CD4-positive, CD25-positive, alpha-beta regulatory T cell (primary cell): ENCODE results near the gene LMAN2. TPM values are rescaled to one million over a fixed set of nuclear protein-coding genes. Genes with fewer than 3 reads are reported as not detected.

Experiments
- ATAC-seq, 2 donors: fragments of 150-1000 bp; cut with Tn5 transposase; one replicate each; pipeline ENCODE4 v1.10.0; 2021; ENCODE audit warnings: low read depth in 2 of 2, moderate number of reproducible peaks in 2 of 2, moderate library complexity in 1 of 2
- DNase-seq, 3 donors: peaks; one replicate each; pipeline versions ENCODE4 v3.0.0 to v3.0.0-alpha.2; 2012 to 2022; ENCODE audit warnings: mixed read lengths in 1 of 3
- H3K27ac ChIP-seq: one replicate; pipeline ENCODE4 v1.7.0; 2013; ENCODE audit warnings: mild to moderate bottlenecking, low read length; ENCODE audit not compliant: insufficient read depth, poor library complexity, severe bottlenecking
- H3K27me3 ChIP-seq: one replicate; pipeline ENCODE4 v1.7.0; 2013; ENCODE audit warnings: low read length; ENCODE audit not compliant: control insufficient read depth, insufficient read depth
- H3K36me3 ChIP-seq: one replicate; pipeline ENCODE4 v1.7.0; 2013; ENCODE audit warnings: mild to moderate bottlenecking, low read length, moderate library complexity; ENCODE audit not compliant: control insufficient read depth, insufficient read depth
- H3K4me1 ChIP-seq: 2 replicates; pipeline ENCODE4 v1.7.0; 2013; ENCODE audit warnings: mild to moderate bottlenecking, low read length; ENCODE audit not compliant: insufficient read depth, control insufficient read depth, poor library complexity, severe bottlenecking
- H3K4me3 ChIP-seq: one replicate; pipeline ENCODE4 v1.7.0; 2013; ENCODE audit warnings: low read depth, mild to moderate bottlenecking, low read length, moderate library complexity
- H3K9me3 ChIP-seq, 2 experiments: 1 replicate in 1 of 2; 2 replicates in 1 of 2; pipeline ENCODE4 v1.7.0; 2013; ENCODE audit warnings: low read length in 2 of 2, mild to moderate bottlenecking in 1 of 2, moderate library complexity in 1 of 2; ENCODE audit not compliant: control insufficient read depth in 2 of 2
- H3K27ac Mint-ChIP-seq, 3 donors: one replicate each; pipeline ENCODE4 v1.8.0; 2020 to 2022; ENCODE audit warnings: mild to moderate bottlenecking in 3 of 3, mixed read lengths in 3 of 3, moderate library complexity in 2 of 3
- H3K27me3 Mint-ChIP-seq: one replicate; pipeline ENCODE4 v1.8.0; 2022; ENCODE audit warnings: mild to moderate bottlenecking, mixed read lengths
- H3K36me3 Mint-ChIP-seq: one replicate; pipeline ENCODE4 v1.8.0; 2020; ENCODE audit warnings: mixed read lengths
- H3K4me1 Mint-ChIP-seq, 4 donors: one replicate each; pipeline ENCODE4 v1.8.0; 2020 to 2022; ENCODE audit warnings: mixed read lengths in 4 of 4, mild to moderate bottlenecking in 1 of 4
- H3K4me3 Mint-ChIP-seq, 4 donors: one replicate each; pipeline ENCODE4 v1.8.0; 2020 to 2022; ENCODE audit warnings: mild to moderate bottlenecking in 4 of 4, mixed read lengths in 4 of 4, moderate library complexity in 3 of 4
- H3K9me3 Mint-ChIP-seq, 7 donors: one replicate each; pipeline ENCODE4 v1.8.0; 2020 to 2022; ENCODE audit warnings: mixed read lengths in 7 of 7, mild to moderate bottlenecking in 3 of 7, moderate library complexity in 2 of 7
- polyA plus RNA-seq, 4 donors: library from polyadenylated mRNA; unstranded; fragments of 300-500 nt; fragmentation: Illumina TruSeq; gene quantifications; one replicate each; pipeline ENCODE4 v1.2.3, GENCODE V29; 2021
- total RNA-seq: library from RNA; stranded (reverse); gene quantifications from one replicate; pipeline ENCODE4 v1.2.3, GENCODE V29; 2022

The LMAN2 gene
- total and polyA plus RNA-seq, 5 donors from 2014 or later: 77.9 to 289 (median 237) TPM

- Histone ChIP-seq H3K27me3 (no peaks in the 10 kb centered on the region), H3K9me3 (no peaks in the 10 kb centered on the region), H3K27ac (no peak overlapping the region), H3K36me3 (peaks cover 22% of the 10 kb centered on the region), H3K4me3 (peak overlapping the region; percentile 7), H3K4me1 (no peaks in the 10 kb centered on the region)
- no peaks in the 10 kb centered on the region for H3K9me3 Mint-ChIP-seq
- DNase-seq: peak in 1 of 3 donors; percentile 43
- H3K36me3 Mint-ChIP-seq: peaks cover 18% of the 10 kb centered on the region
- H3K4me1 Mint-ChIP-seq: peaks cover 0 to 10% (median 9%) of the 10 kb centered on the region in 4 donors
- H3K27me3 Mint-ChIP-seq: no peaks in the 10 kb centered on the region
- no peak overlapping the region for H3K4me3 Mint-ChIP-seq
- ATAC-seq: peak; percentile 32 to 61
- peak overlapping the region in 2 of 3 donors; percentile 17 to 76 for H3K27ac Mint-ChIP-seq
Observed at GRCh38 chr5:177327539-177328522, 23.6 kb downstream of the LMAN2 start.

DNA sequence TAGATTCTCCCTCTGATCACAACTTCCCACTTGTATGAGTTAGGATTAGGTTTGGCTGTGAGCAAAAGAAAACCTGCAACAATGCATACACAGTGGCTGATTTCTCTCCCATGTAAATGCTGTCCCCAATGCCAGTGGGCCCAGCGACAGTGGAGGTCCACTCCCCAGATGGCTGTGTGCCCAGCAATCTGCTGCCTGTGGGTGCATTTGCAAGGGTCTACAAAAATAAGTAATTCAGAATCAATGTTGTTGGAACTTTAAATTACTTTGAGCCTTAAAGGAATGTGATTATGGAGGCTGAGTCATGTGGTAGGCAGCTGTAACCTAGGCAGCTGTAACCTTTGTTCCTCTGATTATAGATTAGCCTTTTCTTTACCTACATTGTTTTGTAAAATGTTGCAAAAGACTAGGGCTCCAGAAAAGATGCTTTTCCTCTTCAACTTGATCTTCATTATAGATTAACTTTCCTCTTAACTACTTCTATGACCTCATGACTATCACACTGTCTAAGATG lies 25.5 kb downstream of the LMAN2 start:
- DNase-seq (no peak), ATAC-seq (no peak)
- Mint-ChIP-seq H3K36me3 (peaks cover 24% of the 10 kb centered on the region), H3K27ac (peak overlapping the region in 1 of 3 donors; percentile 32), H3K27me3 (no peaks in the 10 kb centered on the region), H3K4me1 (peaks cover 0 to 13% (median 10%) of the 10 kb centered on the region in 4 donors), H3K4me3 (no peak overlapping the region), H3K9me3 (no peaks in the 10 kb centered on the region)
- no peaks in the 10 kb centered on the region for H3K4me1 ChIP-seq
- H3K4me3 ChIP-seq: no peak overlapping the region
- H3K27me3 ChIP-seq: no peaks in the 10 kb centered on the region
- H3K27ac ChIP-seq: no peak overlapping the region
- H3K9me3 ChIP-seq: no peaks in the 10 kb centered on the region
- peaks cover 14% of the 10 kb centered on the region for H3K36me3 ChIP-seq

- H3K4me3 ChIP-seq: no peak overlapping the region
- H3K4me1 ChIP-seq: no peaks in the 10 kb centered on the region
- no peaks in the 10 kb centered on the region for H3K27me3 Mint-ChIP-seq
- no peak for ATAC-seq
- no peaks in the 10 kb centered on the region for H3K27me3 ChIP-seq
- H3K4me1 Mint-ChIP-seq: peaks cover 0 to 19% (median 10%) of the 10 kb centered on the region in 4 donors
- DNase-seq: no peak
- no peak overlapping the region for H3K27ac ChIP-seq
- H3K36me3 Mint-ChIP-seq: peaks cover 19% of the 10 kb centered on the region
- peaks cover 0 to 5% (median 0%) of the 10 kb centered on the region in 7 donors for H3K9me3 Mint-ChIP-seq
- H3K9me3 ChIP-seq: no peaks in the 10 kb centered on the region
- H3K27ac Mint-ChIP-seq: no peak overlapping the region
- no peak overlapping the region for H3K4me3 Mint-ChIP-seq
- H3K36me3 ChIP-seq: peaks cover 2% of the 10 kb centered on the region
Observed at GRCh38 chr5:177320879-177321278, 30.6 kb downstream of the LMAN2 start.

DNA sequence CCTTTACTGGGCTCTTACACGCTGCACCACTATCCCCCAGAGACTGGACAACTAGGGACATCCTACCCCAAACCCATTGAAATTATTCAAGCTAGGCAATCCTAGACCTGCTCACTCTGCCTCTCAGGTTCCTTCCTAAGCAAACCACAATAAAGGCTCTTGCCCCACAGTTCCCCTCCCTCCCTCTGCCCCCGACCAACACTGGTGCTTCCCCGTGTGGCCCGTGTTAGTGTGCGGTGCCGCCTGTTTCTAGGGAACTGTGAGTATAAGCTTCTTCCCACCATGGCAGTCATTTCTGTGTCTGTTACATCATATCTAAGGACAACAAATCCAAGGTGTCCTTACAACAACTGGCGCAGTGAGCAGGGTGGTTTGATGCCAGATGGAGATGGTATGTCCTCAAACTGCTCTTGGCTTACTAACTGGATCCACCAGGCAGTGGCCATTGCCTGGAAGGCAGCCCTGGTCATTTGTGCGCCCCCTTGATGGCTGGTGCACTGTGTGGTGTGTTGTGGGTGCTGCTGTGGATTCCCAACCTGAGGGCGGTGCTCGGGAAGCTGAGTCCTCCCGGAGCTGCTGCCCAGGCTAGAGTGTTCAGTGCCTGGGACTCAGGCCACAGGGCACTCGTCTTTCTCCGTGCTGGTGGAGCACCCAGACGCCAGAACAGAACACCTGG lies 31.4 kb downstream of the LMAN2 start:
- Mint-ChIP-seq H3K27me3 (no peaks in the 10 kb centered on the region), H3K27ac (no peak overlapping the region), H3K9me3 (peaks cover 0 to 5% (median 0%) of the 10 kb centered on the region in 7 donors), H3K36me3 (peaks cover 19% of the 10 kb centered on the region), H3K4me1 (peaks cover 0 to 17% (median 9%) of the 10 kb centered on the region in 4 donors), H3K4me3 (no peak overlapping the region)
- DNase-seq (no peak), ATAC-seq (no peak)
- peaks cover 2% of the 10 kb centered on the region for H3K36me3 ChIP-seq
- H3K4me1 ChIP-seq: no peaks in the 10 kb centered on the region
- no peak overlapping the region for H3K4me3 ChIP-seq
- H3K27me3 ChIP-seq: no peaks in the 10 kb centered on the region
- H3K27ac ChIP-seq: no peak overlapping the region
- H3K9me3 ChIP-seq: no peaks in the 10 kb centered on the region

- Mint-ChIP-seq H3K9me3 (peaks cover 0 to 5% (median 0%) of the 10 kb centered on the region in 7 donors), H3K4me3 (no peak overlapping the region), H3K27me3 (no peaks in the 10 kb centered on the region), H3K4me1 (peaks cover 0 to 22% (median 10%) of the 10 kb centered on the region in 4 donors), H3K27ac (no peak overlapping the region), H3K36me3 (peaks cover 16% of the 10 kb centered on the region)
- H3K27ac ChIP-seq: no peak overlapping the region
- peaks cover 2% of the 10 kb centered on the region for H3K36me3 ChIP-seq
- no peaks in the 10 kb centered on the region for H3K27me3 ChIP-seq
- H3K4me1 ChIP-seq: peaks cover 2% of the 10 kb centered on the region
- peak; percentile 62 to 71 for ATAC-seq
- no peak overlapping the region for H3K4me3 ChIP-seq
- no peaks in the 10 kb centered on the region for H3K9me3 ChIP-seq
- peak; percentile 52 to 85 (median 69) for DNase-seq
Observed at GRCh38 chr5:177317959-177318377, 33.5 kb downstream of the LMAN2 start.

DNA sequence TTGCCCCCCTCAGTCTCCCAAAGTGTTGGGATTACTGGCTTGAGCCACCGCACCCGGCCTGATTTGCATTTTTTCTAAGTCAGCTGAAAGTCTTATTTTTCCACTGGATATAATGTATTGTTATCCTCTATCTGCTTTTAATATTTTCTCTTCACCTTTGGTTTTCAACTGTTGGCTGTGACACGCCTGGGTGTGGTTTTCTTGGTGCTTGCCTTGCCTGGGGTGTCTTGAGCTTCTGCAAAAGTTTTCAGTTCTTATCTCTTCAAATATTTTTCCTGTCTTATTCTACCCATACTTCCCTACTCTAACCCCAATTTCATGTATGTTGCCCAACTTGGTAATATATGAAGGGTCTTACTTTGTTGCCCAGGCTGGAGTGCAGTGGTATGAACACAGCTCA lies 35.5 kb downstream of the LMAN2 start:
- H3K4me1 Mint-ChIP-seq: peaks cover under 1 to 37% (median 10%) of the 10 kb centered on the region in 4 donors
- DNase-seq (no peak), ATAC-seq (no peak)
- Histone ChIP-seq H3K36me3 (peaks cover 2% of the 10 kb centered on the region), H3K9me3 (no peaks in the 10 kb centered on the region), H3K27ac (no peak overlapping the region), H3K4me1 (peaks cover 20% of the 10 kb centered on the region), H3K4me3 (no peak overlapping the region), H3K27me3 (no peaks in the 10 kb centered on the region)
- peak overlapping the region in 1 of 4 donors; percentile 55 for H3K4me3 Mint-ChIP-seq
- H3K9me3 Mint-ChIP-seq: peaks cover 0 to 5% (median 0%) of the 10 kb centered on the region in 7 donors
- H3K36me3 Mint-ChIP-seq: peaks cover 11% of the 10 kb centered on the region
- no peak overlapping the region for H3K27ac Mint-ChIP-seq
- no peaks in the 10 kb centered on the region for H3K27me3 Mint-ChIP-seq

GRCh38 chr5:177315411-177315810 lies 36.1 kb downstream of the LMAN2 start:
- H3K4me3 Mint-ChIP-seq: no peak overlapping the region
- H3K9me3 ChIP-seq: no peaks in the 10 kb centered on the region
- peaks cover 4 to 43% (median 15%) of the 10 kb centered on the region in 4 donors for H3K4me1 Mint-ChIP-seq
- H3K4me3 ChIP-seq: no peak overlapping the region
- peaks cover 10% of the 10 kb centered on the region for H3K36me3 Mint-ChIP-seq
- H3K27ac Mint-ChIP-seq: no peak overlapping the region
- no peak for ATAC-seq
- H3K27me3 Mint-ChIP-seq: no peaks in the 10 kb centered on the region
- H3K9me3 Mint-ChIP-seq: peaks cover 0 to 5% (median 0%) of the 10 kb centered on the region in 7 donors
- no peaks in the 10 kb centered on the region for H3K27me3 ChIP-seq
- no peak for DNase-seq
- no peak overlapping the region for H3K27ac ChIP-seq
- peaks cover 26% of the 10 kb centered on the region for H3K4me1 ChIP-seq
- peaks cover 2% of the 10 kb centered on the region for H3K36me3 ChIP-seq
